ENCODE measurements around the gene HSPA1A.

GRCh38 chr6:31825553-31825952, 10.2 kb downstream of the HSPA1A start:
- TF ChIP-seq CREB1 (IDR thresholded peaks at IDR 0.05) (no peak), CREB1 (CRISPR knock-in tag; IDR thresholded peaks at IDR 0.05) (no peak), NR2F6 (CRISPR knock-in tag; IDR thresholded peaks at IDR 0.05) (no peak), NR4A1 (CRISPR knock-in tag; IDR thresholded peaks at IDR 0.05) (no peak), NR4A1 (tag; IDR thresholded peaks at IDR 0.05) (no peak), FOXM1 (IDR thresholded peaks at IDR 0.05; ENCODE audit: low read depth) (no peak), FOXM1 (CRISPR knock-in tag; IDR thresholded peaks at IDR 0.05; ENCODE audit: low read depth) (no peak), FOXA1 (IDR thresholded peaks at IDR 0.05; ENCODE audit: borderline replicate concordance) (no peak), SMARCC2 (IDR thresholded peaks at IDR 0.05; ENCODE audit: low read depth) (no peak)
- TF ChIP-seq, protein P1, sequence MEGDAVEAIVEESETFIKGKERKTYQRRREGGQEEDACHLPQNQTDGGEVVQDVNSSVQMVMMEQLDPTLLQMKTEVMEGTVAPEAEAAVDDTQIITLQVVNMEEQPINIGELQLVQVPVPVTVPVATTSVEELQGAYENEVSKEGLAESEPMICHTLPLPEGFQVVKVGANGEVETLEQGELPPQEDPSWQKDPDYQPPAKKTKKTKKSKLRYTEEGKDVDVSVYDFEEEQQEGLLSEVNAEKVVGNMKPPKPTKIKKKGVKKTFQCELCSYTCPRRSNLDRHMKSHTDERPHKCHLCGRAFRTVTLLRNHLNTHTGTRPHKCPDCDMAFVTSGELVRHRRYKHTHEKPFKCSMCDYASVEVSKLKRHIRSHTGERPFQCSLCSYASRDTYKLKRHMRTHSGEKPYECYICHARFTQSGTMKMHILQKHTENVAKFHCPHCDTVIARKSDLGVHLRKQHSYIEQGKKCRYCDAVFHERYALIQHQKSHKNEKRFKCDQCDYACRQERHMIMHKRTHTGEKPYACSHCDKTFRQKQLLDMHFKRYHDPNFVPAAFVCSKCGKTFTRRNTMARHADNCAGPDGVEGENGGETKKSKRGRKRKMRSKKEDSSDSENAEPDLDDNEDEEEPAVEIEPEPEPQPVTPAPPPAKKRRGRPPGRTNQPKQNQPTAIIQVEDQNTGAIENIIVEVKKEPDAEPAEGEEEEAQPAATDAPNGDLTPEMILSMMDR (IDR thresholded peaks at IDR 0.05 in 2 of 3, conservative IDR thresholded peaks at IDR 0.05 in 1 of 3; ENCODE audit: insufficient read depth in 2 of 3, low read depth in 1 of 3, low read length in 3 of 3): no peak
- TF ChIP-seq, protein P2, sequence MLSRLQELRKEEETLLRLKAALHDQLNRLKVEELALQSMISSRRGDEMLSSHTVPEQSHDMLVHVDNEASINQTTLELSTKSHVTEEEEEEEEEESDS (CRISPR knock-in tag; IDR thresholded peaks at IDR 0.05): no peak
